Transverse colon (tissue), 4 donors: ENCODE results near the gene MINAR1. TPM values are rescaled to one million over a fixed set of nuclear protein-coding genes. Genes with fewer than 3 reads are reported as not detected.
A peak's percentile ranks its signal among the peaks of the same experiment; 100 is the strongest.

ENCODE experiments used
- DNase-seq: peaks from one replicate; pipeline ENCODE4 v3.0.0-alpha.2; 2019
- H3K27ac ChIP-seq, 4 donors: fragments of 200-600 bp; sonication (generic); 2 replicates each; pipeline ENCODE4 v1.5.1; 2016 to 2018; ENCODE audit warnings: inconsistent platforms in 4 of 4
- H3K27me3 ChIP-seq: fragments of 200-600 bp; sonication (generic); 2 replicates; pipeline ENCODE4 v1.5.1; 2017; ENCODE audit warnings: inconsistent platforms
- H3K36me3 ChIP-seq, 4 donors: fragments of 200-600 bp; sonication (generic); 2 replicates each; pipeline ENCODE4 v1.5.1; 2017 to 2019; ENCODE audit warnings: inconsistent platforms in 4 of 4
- H3K4me1 ChIP-seq, 4 donors: fragments of 200-600 bp; sonication (generic); 2 replicates each; pipeline ENCODE4 v1.5.1; 2017 to 2020; ENCODE audit warnings: inconsistent platforms in 4 of 4
- H3K4me3 ChIP-seq, 4 donors: fragments of 200-600 bp; sonication (generic); 1 replicate in 1 of 4; 2 replicates in 3 of 4; pipeline versions ENCODE4 v1.5.1 to v1.6.1; 2017 to 2019; ENCODE audit warnings: inconsistent platforms in 4 of 4
- H3K9me3 ChIP-seq, 2 donors: fragments of 200-600 bp; sonication (generic); 2 replicates each; pipeline ENCODE4 v1.5.1; 2017 to 2019; ENCODE audit warnings: inconsistent platforms in 2 of 2
- EP300 ChIP-seq: sonication (generic); formaldehyde crosslinking; IDR thresholded peaks from one replicate; pipeline ENCODE4 v1.6.1; 2017; ENCODE audit warnings: antibody characterized with exemption, low read depth
- POLR2A ChIP-seq: fragments of 450-650 bp; IDR thresholded peaks from one replicate; pipeline ENCODE4 v1.6.1; 2016; ENCODE audit warnings: antibody characterized with exemption, mild to moderate bottlenecking, moderate library complexity
- POLR2AphosphoS5 ChIP-seq, 3 donors: sonication (generic); formaldehyde crosslinking; IDR thresholded peaks; one replicate each; pipeline ENCODE4 v1.6.1; 2016; ENCODE audit warnings: antibody characterized with exemption in 3 of 3
- WGBS, 2 donors: methylation state at CpG; one replicate each; pipeline ENCODE4 v1.1.5; 2018; ENCODE audit warnings: low coverage in 1 of 2; 5-methylcytosine and 5-hydroxymethylcytosine counted together
- in situ Hi-C, 4 donors: fragments of 200-750 bp; cut with MboI; loops; one replicate each; pipeline versions ENCODE4 v1.15.0 to v1.15.1; 2017; ENCODE audit warnings: low sequenced_read_pairs in 3 of 4, low pct_ligation_motif_present in 1 of 4, low pct_unique_long_range_greater_than_20kb in 1 of 4
- intact Hi-C: fragments of 100-400 bp; cut with DNase I; formaldehyde crosslinking; loops from one replicate; pipeline ENCODE4 v1.15.1; 2023; ENCODE audit warnings: low total_unique reads
- total RNA-seq, 4 donors: library from RNA; depleted of rRNA; stranded (reverse); fragments of >200 nt; gene quantifications; one replicate each; pipeline ENCODE4 v1.1.0, GENCODE V29; 2016
- TF ChIP-seq, protein P1 (sequence below), 5 experiments: fragments of 200-600 bp in 3 of 5; fragments of 450-650 bp in 2 of 5; sonication (generic) in 3 of 5; IDR thresholded peaks; 1 replicate in 2 of 5; 2 replicates in 3 of 5; pipeline ENCODE4 v1.5.1; 2016 to 2017; ENCODE audit warnings: antibody characterized with exemption in 5 of 5, inconsistent platforms in 3 of 5, mild to moderate bottlenecking in 2 of 5, moderate library complexity in 1 of 5

The MINAR1 gene
- 1 to 10 TPM in 1 of 4 donors, under 1 TPM in 2, not detected in 1; 0.14 to 1.1 (median 0.40) TPM for total RNA-seq

GRCh38 chr15:79431636-79432344, at the start of gene MINAR1:
Gene MINAR1, plus strand, starts transcription at chr15:79432336. Its CDS starts 23,812 bp downstream, at chr15:79456148.
- no peak for TF ChIP-seq POLR2AphosphoS5 (IDR thresholded peaks at IDR 0.05)
- TF ChIP-seq POLR2A = no peak
- no peak for TF ChIP-seq EP300
- TF ChIP-seq, protein P1, sequence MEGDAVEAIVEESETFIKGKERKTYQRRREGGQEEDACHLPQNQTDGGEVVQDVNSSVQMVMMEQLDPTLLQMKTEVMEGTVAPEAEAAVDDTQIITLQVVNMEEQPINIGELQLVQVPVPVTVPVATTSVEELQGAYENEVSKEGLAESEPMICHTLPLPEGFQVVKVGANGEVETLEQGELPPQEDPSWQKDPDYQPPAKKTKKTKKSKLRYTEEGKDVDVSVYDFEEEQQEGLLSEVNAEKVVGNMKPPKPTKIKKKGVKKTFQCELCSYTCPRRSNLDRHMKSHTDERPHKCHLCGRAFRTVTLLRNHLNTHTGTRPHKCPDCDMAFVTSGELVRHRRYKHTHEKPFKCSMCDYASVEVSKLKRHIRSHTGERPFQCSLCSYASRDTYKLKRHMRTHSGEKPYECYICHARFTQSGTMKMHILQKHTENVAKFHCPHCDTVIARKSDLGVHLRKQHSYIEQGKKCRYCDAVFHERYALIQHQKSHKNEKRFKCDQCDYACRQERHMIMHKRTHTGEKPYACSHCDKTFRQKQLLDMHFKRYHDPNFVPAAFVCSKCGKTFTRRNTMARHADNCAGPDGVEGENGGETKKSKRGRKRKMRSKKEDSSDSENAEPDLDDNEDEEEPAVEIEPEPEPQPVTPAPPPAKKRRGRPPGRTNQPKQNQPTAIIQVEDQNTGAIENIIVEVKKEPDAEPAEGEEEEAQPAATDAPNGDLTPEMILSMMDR (IDR thresholded peaks at IDR 0.05) = no peak

GRCh38 chr15:79394231-79394630, 37.9 kb upstream of the MINAR1 start:
- 71 to 84% methylated on average over 4 of the region's 4 CpGs for WGBS, 2 donors
- TF ChIP-seq, protein P1 (IDR thresholded peaks at IDR 0.05) = no peak
- no peak for TF ChIP-seq EP300
- TF ChIP-seq POLR2AphosphoS5 (IDR thresholded peaks at IDR 0.05) = no peak
- no peak for DNase-seq

More at GRCh38 chr15:79431636-79432344, at the start of gene MINAR1:
- no peak for DNase-seq
- Histone ChIP-seq H3K9me3 (no peaks in the 10 kb centered on the region), H3K4me1 (peaks cover 0 to 17% (median 13%) of the 10 kb centered on the region in 4 donors), H3K27ac (no peak within 1 kb of the TSS), H3K27me3 (peaks cover 91% of the 10 kb centered on the region), H3K36me3 (no peaks in the 10 kb centered on the region), H3K4me3 (peak within 1 kb of the TSS in 3 of 4 donors; percentile 9 to 50 (median 31))
- WGBS, 2 donors = 7% methylated on average over 9 of the region's 84 CpGs; no CpG with 5 or more reads in 1 of the 2 donors
- intact Hi-C loops (loop anchor here (5.0 kb wide), 1 partner anchor 1291 kb away; no protein-coding TSS in a partner anchor), in situ Hi-C loops (no loop called here)

GRCh38 chr15:79396850-79397249, 35.3 kb upstream of the MINAR1 start:
- intact Hi-C loops = no loop called here
- in situ Hi-C loops = no loop called here
- Histone ChIP-seq H3K27me3 (no peaks in the 10 kb centered on the region), H3K36me3 (no peaks in the 10 kb centered on the region), H3K4me3 (no peak overlapping the region), H3K27ac (no peak overlapping the region), H3K9me3 (no peaks in the 10 kb centered on the region), H3K4me1 (peaks cover 0 to 4% (median 0%) of the 10 kb centered on the region in 4 donors)
- TF ChIP-seq, protein P1 (IDR thresholded peaks at IDR 0.05) = no peak
- TF ChIP-seq POLR2AphosphoS5 (IDR thresholded peaks at IDR 0.05) (no peak), EP300 (no peak), POLR2A (no peak)
- DNase-seq = no peak
- 56 to 71% methylated on average over 5 to 6 of the region's 6 CpGs for WGBS, 2 donors

More at GRCh38 chr15:79394231-79394630, 37.9 kb upstream of the MINAR1 start:
- H3K36me3 ChIP-seq = no peaks in the 10 kb centered on the region
- no peaks in the 10 kb centered on the region for H3K9me3 ChIP-seq
- H3K4me3 ChIP-seq = no peak overlapping the region
- no peaks in the 10 kb centered on the region for H3K27me3 ChIP-seq
- intact Hi-C loops = no loop called here
- peaks cover 0 to 4% (median 0%) of the 10 kb centered on the region in 4 donors for H3K4me1 ChIP-seq
- in situ Hi-C loops = no loop called here
- no peak overlapping the region for H3K27ac ChIP-seq

DNA sequence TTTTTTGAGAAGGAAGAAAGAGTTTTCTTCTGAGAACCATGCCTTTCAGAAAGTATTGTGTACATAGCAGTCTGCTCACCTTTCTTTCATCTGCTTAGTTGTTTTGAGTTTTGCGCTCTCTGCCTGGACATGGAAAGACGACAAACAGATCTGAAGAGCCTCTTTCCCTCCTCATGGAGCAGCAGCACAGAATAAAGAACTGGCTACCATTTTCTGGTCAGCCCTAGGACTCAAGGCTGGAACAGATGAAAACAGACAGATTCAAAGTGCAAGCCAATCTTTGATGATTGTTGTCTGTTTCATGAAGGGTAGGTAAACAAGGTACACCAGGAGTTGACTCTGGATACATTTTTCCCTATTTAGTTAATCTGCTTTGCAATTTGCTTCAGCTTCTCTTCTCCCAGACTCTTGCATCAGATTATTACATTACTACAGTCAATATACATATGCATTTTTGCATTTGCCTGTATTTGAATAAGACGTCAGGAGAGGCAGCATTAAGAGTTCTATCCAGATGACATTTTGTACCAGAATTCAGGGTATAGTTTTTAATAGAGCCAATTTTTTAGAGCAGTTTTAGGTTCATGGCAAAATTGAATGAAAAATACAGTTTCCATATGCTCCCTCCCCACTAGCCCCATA, 34.7 kb upstream of the MINAR1 start:
- 60 to 81% methylated on average over 3 of the region's 3 CpGs for WGBS, 2 donors
- peaks cover 0 to 4% (median 0%) of the 10 kb centered on the region in 4 donors for H3K4me1 ChIP-seq
- TF ChIP-seq POLR2A (no peak), EP300 (no peak), POLR2AphosphoS5 (IDR thresholded peaks at IDR 0.05) (no peak)
- TF ChIP-seq, protein P1 (IDR thresholded peaks at IDR 0.05) = no peak
- DNase-seq = no peak
- in situ Hi-C loops = no loop called here
- no peaks in the 10 kb centered on the region for H3K36me3 ChIP-seq
- intact Hi-C loops = no loop called here
- H3K27me3 ChIP-seq = no peaks in the 10 kb centered on the region
- H3K27ac ChIP-seq = no peak overlapping the region
- H3K4me3 ChIP-seq = no peak overlapping the region
- no peaks in the 10 kb centered on the region for H3K9me3 ChIP-seq
